ENCODE measurements around the gene PPM1L.
"Not testable (repeated sequence)": the region's sequence is repeated elsewhere in the genome, so short reads cannot be mapped to it uniquely, and the experiment has no call there.

PPM1L gene

GRCh38 chr3:160941885-160942494 is 186.0 kb downstream of the PPM1L start:
- DNase-seq = peak; percentile 56 to 95

GRCh38 chr3:160943996-160944395 is 188.0 kb downstream of the PPM1L start:
- no peak for DNase-seq

DNA sequence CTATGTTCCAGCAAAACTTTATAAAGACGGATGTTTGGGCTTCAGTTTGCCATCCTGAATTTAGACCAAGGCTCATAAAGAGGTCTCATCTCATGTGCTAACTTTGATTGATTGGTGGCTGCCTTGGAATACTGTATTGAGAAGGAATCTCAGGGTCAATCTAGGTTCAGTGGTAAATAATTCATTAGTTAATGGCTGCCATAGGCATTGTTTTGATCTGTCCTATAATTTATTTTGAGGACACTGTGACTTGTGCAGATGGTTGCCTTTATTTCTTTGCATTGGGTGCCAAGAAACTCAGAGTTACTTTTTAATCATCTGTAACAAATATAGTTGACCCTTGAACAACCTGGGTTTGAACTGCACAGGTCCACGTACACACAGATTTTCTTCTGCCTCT is 189.3 kb downstream of the PPM1L start:
- DNase-seq = no peak

DNA sequence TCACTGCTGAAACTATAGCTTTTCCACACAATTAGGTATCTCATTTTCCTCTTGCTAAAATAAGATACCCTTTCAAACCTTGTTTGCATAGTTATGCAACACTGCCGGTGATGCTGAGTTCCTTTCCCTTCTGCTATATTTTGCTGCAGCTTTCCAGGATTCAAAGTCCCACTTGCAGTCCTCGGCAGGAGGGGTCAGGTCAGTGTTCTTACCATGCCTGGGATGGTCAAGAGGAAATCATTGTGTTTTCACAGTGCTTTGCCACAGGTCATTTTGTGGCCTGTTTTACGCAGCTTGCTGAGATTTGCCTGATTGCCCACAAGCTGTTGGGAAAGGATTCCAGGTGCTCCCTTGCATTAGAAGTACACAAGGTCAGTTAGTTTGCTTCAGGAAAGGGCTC is 192.2 kb downstream of the PPM1L start:
- no peak for DNase-seq

DNA sequence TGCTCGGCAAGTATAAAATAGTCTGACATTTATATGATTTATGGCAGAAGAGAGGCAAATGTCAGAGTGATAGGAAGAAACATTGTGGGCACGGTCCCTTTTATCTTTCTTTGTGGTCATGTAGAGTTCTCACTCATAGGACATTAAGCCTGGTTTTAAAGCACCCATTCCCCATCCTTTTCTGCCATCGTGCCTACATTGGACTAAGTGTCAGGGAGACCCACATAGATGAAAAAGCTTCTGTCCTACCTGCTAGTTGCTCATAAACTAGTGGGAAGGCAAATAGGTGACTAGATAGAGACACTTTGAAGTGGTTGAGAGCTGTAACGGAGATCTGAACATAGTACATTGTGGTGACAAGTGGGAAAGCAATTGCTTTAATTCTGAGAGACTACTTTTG is 193.4 kb downstream of the PPM1L start:
- DNase-seq = no peak

DNA sequence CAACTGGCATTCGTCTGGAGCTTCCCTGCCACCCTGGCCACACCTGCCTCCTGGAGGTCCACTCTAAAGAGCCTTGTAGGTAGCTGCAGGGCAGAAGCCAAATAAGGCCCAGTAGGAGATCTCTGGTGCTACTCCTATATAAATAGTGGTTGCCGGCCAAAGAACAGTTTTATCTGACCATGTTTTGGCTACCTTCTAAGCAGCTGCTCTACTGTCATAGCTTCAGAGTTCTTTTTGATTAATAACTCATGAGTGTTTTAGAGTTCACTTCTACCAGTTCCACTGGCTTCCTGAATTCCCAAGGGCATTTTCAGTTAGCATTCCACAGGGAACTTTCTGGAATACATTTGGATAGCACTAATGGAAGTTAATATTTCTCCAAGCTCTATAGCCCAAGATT is 194.5 kb downstream of the PPM1L start:
- DNase-seq = no peak

DNA sequence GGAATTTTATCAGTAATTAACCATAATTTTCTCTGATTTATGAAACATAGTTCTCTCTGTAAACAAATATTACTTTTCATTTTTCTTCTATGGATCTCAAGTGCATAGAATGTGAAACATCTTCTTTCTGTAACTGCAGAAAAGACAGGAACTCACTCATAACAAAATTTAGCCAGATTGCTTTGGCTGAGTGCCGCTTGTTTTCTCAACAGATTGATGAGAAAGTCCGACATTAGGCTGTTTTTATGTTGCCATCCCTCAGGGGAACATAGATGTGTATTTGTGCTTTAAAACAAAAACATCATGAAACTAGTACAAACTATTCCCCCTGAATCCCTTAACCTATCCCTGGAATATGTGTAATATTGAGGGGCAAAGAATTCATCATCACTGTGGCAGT is 194.9 kb downstream of the PPM1L start:
- no peak for DNase-seq

DNA sequence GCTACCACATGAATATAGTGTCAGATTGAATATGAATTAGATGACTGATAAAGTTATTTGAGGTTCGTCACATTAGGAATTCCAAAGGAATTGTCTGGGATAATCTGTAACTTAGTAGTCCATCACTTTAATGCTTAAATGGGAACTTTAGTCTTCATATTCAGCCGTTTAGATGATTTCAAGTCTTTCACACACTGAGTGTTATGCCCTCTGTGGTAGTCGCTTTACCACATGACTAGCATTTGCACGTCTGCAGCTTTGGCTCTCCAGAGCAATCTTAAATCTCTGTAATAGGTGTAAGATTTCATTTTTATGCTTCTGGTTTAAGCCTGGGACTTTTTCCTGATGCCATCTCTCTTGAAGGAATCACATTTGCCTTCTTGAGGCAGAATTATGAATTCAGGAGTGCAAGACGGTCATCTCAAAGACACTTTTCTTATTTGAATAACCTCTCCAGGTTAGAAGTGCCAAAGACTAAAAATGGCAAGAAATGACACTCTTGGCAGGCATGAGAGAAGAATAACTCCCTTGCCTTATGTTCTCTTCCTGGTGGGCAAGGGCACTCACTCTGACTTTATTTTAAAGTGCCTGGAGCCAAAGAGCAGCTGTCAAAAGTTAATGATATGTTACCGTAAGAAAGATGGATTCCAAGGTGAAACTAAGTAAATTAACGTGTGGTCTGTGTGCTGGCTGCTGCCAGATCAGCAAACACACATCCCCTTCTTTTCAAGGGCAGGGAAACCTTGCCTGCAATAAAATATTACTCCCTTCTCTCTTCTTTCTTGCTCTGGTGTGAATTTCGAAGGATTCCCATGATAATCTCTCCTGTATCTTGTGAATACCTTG is 195.8 kb downstream of the PPM1L start:
- DNase-seq = no peak

GRCh38 chr3:160953686-160954085 is 197.7 kb downstream of the PPM1L start:
- no peak for DNase-seq

DNA sequence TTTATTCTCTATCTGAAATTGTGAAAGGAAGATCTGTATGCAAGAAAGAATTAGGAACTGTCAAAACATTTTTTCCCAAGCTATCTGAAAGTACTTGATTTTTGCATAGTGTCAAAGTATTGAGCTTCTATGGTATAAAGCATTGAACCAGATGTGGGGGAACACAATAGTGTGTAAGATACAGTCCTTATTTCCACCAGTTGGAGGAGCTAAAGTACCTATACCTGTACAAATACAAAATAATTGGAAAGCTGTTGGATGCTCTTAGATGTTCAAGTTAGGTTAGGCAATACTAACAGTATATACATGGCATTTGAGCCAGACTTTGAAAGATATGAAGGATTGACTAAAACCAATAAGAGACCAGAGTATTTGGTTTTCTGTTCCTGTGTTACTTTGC is 200.8 kb downstream of the PPM1L start:
- DNase-seq = peak; percentile 37 to 62

DNA sequence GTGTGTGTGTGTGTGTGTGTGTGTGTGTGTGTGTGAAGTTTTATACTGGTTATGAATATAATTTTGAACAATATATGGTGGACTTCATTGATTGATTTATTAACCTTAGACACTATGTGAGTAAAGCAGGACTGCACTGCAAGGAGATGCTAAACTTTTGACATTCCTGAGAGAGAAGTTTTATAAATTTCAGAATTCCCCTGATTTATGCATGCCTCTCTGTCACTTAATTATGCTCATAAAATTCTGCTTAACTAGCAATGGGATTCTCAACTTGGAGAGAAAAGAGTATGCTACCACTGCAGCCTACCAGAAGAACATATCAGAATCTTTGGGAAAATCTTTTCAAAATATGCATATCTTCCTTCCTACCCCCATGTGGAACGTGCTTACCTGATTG is 204.5 kb downstream of the PPM1L start:
- no peak for DNase-seq

GRCh38 chr3:160963949-160964348 is 207.9 kb downstream of the PPM1L start:
- DNase-seq = no peak

- DNase-seq = no peak
Measured at GRCh38 chr3:160968761-160969160, 212.7 kb downstream of the PPM1L start.

- no peak for DNase-seq
Measured at GRCh38 chr3:160973067-160973809, 217.2 kb downstream of the PPM1L start.

GRCh38 chr3:160977773-160978172 is 221.7 kb downstream of the PPM1L start:
- no peak for DNase-seq

DNA sequence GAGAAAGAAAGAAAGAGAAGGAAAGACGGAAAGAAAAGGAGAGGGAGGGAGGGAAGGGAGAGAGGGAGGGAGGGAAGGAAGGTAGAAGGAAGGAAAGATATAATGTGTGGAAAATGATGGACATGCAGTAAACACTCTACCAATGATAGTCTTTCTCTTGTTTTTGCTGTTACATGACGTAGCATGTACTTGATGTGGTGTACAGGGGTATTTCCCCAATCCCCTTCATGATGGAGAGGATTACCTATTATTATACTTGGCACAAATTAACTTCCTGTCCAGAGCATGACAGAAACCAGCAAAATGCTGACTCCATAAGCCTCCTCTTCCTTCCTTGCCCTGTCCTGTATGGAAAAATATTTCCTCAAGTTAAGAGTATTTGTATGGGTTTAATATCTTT is 224.7 kb downstream of the PPM1L start:
- DNase-seq = peak in 1 of 2 donors; percentile 29

- peak; percentile 83 to 89 for DNase-seq
Measured at GRCh38 chr3:160981217-160981938, 225.3 kb downstream of the PPM1L start.

GRCh38 chr3:160982491-160982890 is 226.5 kb downstream of the PPM1L start:
- DNase-seq = peak; percentile 48 to 53

DNA sequence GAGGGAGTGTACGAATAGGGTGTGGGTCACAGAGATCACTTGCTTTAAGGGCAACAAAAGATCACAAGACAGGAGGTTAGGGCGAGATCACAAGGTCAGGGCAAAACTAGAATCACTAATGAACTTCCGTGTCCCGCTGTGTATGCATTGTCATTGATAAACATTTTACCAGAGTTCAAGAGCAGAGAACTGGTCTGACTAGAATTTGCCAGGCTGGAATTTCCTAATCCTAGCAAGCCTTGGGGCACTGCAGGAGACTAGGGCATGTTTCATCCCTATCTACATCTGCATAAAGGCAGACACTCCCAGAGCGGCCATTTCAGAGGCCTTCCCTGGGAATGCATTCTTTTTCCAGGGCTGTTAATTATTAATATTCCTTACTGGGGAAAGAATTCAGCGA is 227.9 kb downstream of the PPM1L start:
- DNase-seq = not testable (repeated sequence)

DNA sequence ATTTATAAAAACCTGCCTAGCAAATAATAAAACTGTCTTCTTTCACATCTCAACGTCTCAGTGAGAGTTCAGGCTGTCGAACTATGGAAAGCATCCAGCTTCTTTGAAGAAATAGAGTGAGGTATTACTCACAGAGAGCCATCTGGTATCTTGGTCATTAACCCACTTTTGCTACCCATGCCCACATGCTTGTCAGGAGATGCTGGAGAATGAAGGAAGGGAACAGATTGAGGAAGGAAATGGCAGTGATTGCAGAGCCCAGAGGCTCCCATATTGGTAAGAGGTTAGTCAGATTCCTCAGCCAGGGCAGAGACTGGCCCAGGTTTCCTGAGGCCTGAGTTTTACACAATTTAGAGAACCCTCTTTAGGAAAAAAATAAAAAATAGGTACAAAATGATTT is 230.0 kb downstream of the PPM1L start:
- peak; percentile 40 to 70 for DNase-seq

GRCh38 chr3:160987982-160988964 is 232.2 kb downstream of the PPM1L start:
- no peak for DNase-seq

DNA sequence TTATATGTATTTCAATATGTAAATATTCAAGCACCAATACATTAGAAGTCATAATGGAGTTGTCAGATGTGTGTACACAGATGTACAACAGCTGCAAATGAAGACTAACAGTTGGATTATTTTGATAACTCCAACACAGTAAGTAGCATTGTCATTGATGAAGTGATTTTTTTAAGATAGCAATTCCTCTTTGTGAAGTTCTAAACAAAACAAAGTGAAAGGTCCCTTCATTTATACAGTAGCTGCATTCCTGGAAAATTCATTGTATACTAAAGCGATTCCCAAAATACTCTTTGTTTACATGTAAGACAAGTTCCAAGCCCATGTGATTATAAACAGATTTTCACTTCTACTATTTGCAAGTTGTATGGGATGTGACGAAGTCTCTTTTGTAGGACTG is 234.4 kb downstream of the PPM1L start:
- no peak for DNase-seq
